Neural progenitor cell (in vitro differentiated cells): ENCODE data around the gene SYT3. TPM values are rescaled to one million over a fixed set of nuclear protein-coding genes. Genes with fewer than 3 reads are reported as not detected.

ENCODE experiments used
- DNase-seq: peaks from one replicate; pipeline ENCODE4 v3.0.0-alpha.2; 2016; ENCODE audit warnings: low spot score
- H2AFZ ChIP-seq: fragments of 200-600 bp; sonication (generic); replicated peaks from 2 replicates; pipeline ENCODE4 v1.6.1; 2016; ENCODE audit warnings: antibody characterized with exemption
- H3F3A ChIP-seq: fragments of 200-600 bp; sonication (generic); 2 replicates; pipeline ENCODE4 v1.6.1; 2016; ENCODE audit warnings: antibody characterized with exemption, low read depth
- H3K27ac ChIP-seq: fragments of 200-600 bp; sonication (generic); 2 replicates; pipeline ENCODE4 v1.5.1; 2016; ENCODE audit warnings: mild to moderate bottlenecking
- H3K27me3 ChIP-seq: fragments of 200-600 bp; sonication (generic); 2 replicates; pipeline ENCODE4 v1.6.1; 2016; ENCODE audit warnings: mild to moderate bottlenecking, moderate library complexity
- H3K36me3 ChIP-seq: fragments of 200-600 bp; sonication (generic); 2 replicates; pipeline ENCODE4 v1.5.1; 2016
- H3K4me1 ChIP-seq: fragments of 200-600 bp; sonication (generic); 2 replicates; pipeline ENCODE4 v1.6.1; 2016; ENCODE audit warnings: mixed run types
- H3K4me2 ChIP-seq: fragments of 200-600 bp; sonication (generic); 2 replicates; pipeline ENCODE4 v1.6.1; 2016
- H3K4me3 ChIP-seq: fragments of 200-600 bp; sonication (generic); 2 replicates; pipeline ENCODE4 v1.5.1; 2016
- H3K79me2 ChIP-seq: fragments of 200-600 bp; sonication (generic); 2 replicates; pipeline ENCODE4 v1.6.1; 2016; ENCODE audit warnings: low read depth
- H3K9ac ChIP-seq: fragments of 200-600 bp; sonication (generic); 2 replicates; pipeline ENCODE4 v1.6.1; 2016
- H3K9me3 ChIP-seq: fragments of 200-600 bp; sonication (generic); 2 replicates; pipeline ENCODE4 v1.5.1; 2016; ENCODE audit warnings: low read depth
- H4K20me1 ChIP-seq: fragments of 200-600 bp; sonication (generic); 2 replicates; pipeline ENCODE4 v1.6.1; 2016; ENCODE audit warnings: low read depth
- H3K27ac Mint-ChIP-seq: 3 replicates; pipeline ENCODE4 v1.8.0; 2021; ENCODE audit warnings: mixed read lengths
- H3K27me3 Mint-ChIP-seq: 2 replicates; pipeline ENCODE4 v1.8.0; 2022; ENCODE audit warnings: low read depth, mild to moderate bottlenecking, inconsistent platforms, moderate library complexity, mixed read lengths; ENCODE audit not compliant: insufficient read depth
- H3K36me3 Mint-ChIP-seq: 3 replicates; pipeline ENCODE4 v1.8.0; 2021; ENCODE audit warnings: mixed read lengths
- H3K4me1 Mint-ChIP-seq: 3 replicates; pipeline ENCODE4 v1.8.0; 2021; ENCODE audit warnings: mixed read lengths
- H3K4me3 Mint-ChIP-seq: 3 replicates; pipeline ENCODE4 v1.8.0; 2021; ENCODE audit warnings: mild to moderate bottlenecking, moderate library complexity, mixed read lengths
- H3K9me3 Mint-ChIP-seq: 3 replicates; pipeline ENCODE4 v1.8.0; 2020; ENCODE audit warnings: mixed read lengths
- CTCF ChIP-seq: fragments of 200-600 bp; sonication (generic); IDR thresholded peaks from 2 replicates; pipeline ENCODE4 v1.5.1; 2017; ENCODE audit warnings: antibody characterized with exemption, mild to moderate bottlenecking
- EZH2 ChIP-seq: fragments of 200-600 bp; sonication (generic); IDR thresholded peaks from 2 replicates; pipeline ENCODE4 v1.6.1; 2017; ENCODE audit warnings: antibody characterized with exemption, mild to moderate bottlenecking, moderate library complexity
- EZH2phosphoT487 ChIP-seq: fragments of 200-600 bp; sonication (generic); IDR thresholded peaks from 2 replicates; pipeline ENCODE4 v1.6.1; 2017; ENCODE audit warnings: antibody characterized with exemption
- total RNA-seq: library from RNA; depleted of rRNA; stranded (reverse); fragments of >200 nt; gene quantifications from 2 replicates; pipeline ENCODE4 v1.2.3, GENCODE V29; 2015; ENCODE audit warnings: low replicate concordance

The SYT3 gene
- total RNA-seq, 1 donor from 2014 or later: 0.41 TPM

GRCh38 chr19:50652722-50653121 lies 13.0 kb upstream of the SYT3 start:
- H3K4me3 Mint-ChIP-seq: no peak overlapping the region
- peaks cover 3% of the 10 kb centered on the region for H3K27me3 ChIP-seq
- peaks cover 4% of the 10 kb centered on the region for H3K9me3 Mint-ChIP-seq
- H3K79me2 ChIP-seq: no peaks in the 10 kb centered on the region
- H3K9me3 ChIP-seq: no peaks in the 10 kb centered on the region
- TF ChIP-seq EZH2: no peak
- H3K36me3 Mint-ChIP-seq: no peaks in the 10 kb centered on the region
- peaks cover 14% of the 10 kb centered on the region for H3K27me3 Mint-ChIP-seq
- no peak overlapping the region for H3K4me2 ChIP-seq
- H2AFZ ChIP-seq: no peak overlapping the region
- no peak overlapping the region for H3K4me3 ChIP-seq
- no peaks in the 10 kb centered on the region for H3K36me3 ChIP-seq
- no peaks in the 10 kb centered on the region for H3K4me1 ChIP-seq
- H4K20me1 ChIP-seq: no peaks in the 10 kb centered on the region
- H3F3A ChIP-seq: no peaks in the 10 kb centered on the region
- no peak overlapping the region for H3K9ac ChIP-seq
- H3K4me1 Mint-ChIP-seq: peaks cover 33% of the 10 kb centered on the region
- DNase-seq: no peak
- peak overlapping the region; percentile 67 for H3K27ac Mint-ChIP-seq
- H3K27ac ChIP-seq: no peak overlapping the region

- Mint-ChIP-seq H3K36me3 (no peaks in the 10 kb centered on the region), H3K9me3 (peaks cover 4% of the 10 kb centered on the region), H3K27ac (no peak overlapping the region), H3K27me3 (peaks cover 15% of the 10 kb centered on the region), H3K4me1 (peaks cover 26% of the 10 kb centered on the region), H3K4me3 (no peak overlapping the region)
- no peaks in the 10 kb centered on the region for H3K4me1 ChIP-seq
- no peak overlapping the region for H3K4me3 ChIP-seq
- no peaks in the 10 kb centered on the region for H3K79me2 ChIP-seq
- H3K9ac ChIP-seq: no peak overlapping the region
- H3F3A ChIP-seq: no peaks in the 10 kb centered on the region
- no peaks in the 10 kb centered on the region for H3K36me3 ChIP-seq
- H3K27me3 ChIP-seq: peaks cover 3% of the 10 kb centered on the region
- H3K4me2 ChIP-seq: no peak overlapping the region
- no peak overlapping the region for H3K27ac ChIP-seq
- TF ChIP-seq EZH2: no peak
- no peak for TF ChIP-seq EZH2phosphoT487
- TF ChIP-seq CTCF: no peak
- no peaks in the 10 kb centered on the region for H3K9me3 ChIP-seq
- H4K20me1 ChIP-seq: no peaks in the 10 kb centered on the region
- H2AFZ ChIP-seq: no peak overlapping the region
- DNase-seq: no peak
Observed at GRCh38 chr19:50651174-50651573, 11.5 kb upstream of the SYT3 start.

GRCh38 chr19:50649433-50650391 lies 10.0 kb upstream of the SYT3 start, which contains the start of gene C19orf81:
C19orf81 (plus strand) TSS chr19:50649445; CDS start chr19:50649445, 0 bp downstream.
- H3K27ac Mint-ChIP-seq: peak within 1 kb of the TSS; percentile 65
- TF ChIP-seq EZH2phosphoT487: no peak
- no peak for TF ChIP-seq EZH2
- TF ChIP-seq CTCF: no peak
- H3K4me3 Mint-ChIP-seq: peak within 1 kb of the TSS; percentile 4
- Histone ChIP-seq H3K79me2 (no peaks in the 10 kb centered on the region), H2AFZ (peak within 1 kb of the TSS; percentile 79), H3K9ac (no peak within 1 kb of the TSS), H3K9me3 (no peaks in the 10 kb centered on the region), H3K27me3 (peaks cover 18% of the 10 kb centered on the region), H3F3A (no peaks in the 10 kb centered on the region), H3K4me2 (peak within 1 kb of the TSS; percentile 18), H3K27ac (no peak within 1 kb of the TSS), H3K4me3 (no peak within 1 kb of the TSS), H3K4me1 (no peaks in the 10 kb centered on the region), H3K36me3 (no peaks in the 10 kb centered on the region), H4K20me1 (no peaks in the 10 kb centered on the region)
- DNase-seq: peak; percentile 77
- peaks cover 15% of the 10 kb centered on the region for H3K27me3 Mint-ChIP-seq
- peaks cover 23% of the 10 kb centered on the region for H3K4me1 Mint-ChIP-seq
- no peaks in the 10 kb centered on the region for H3K9me3 Mint-ChIP-seq
- no peaks in the 10 kb centered on the region for H3K36me3 Mint-ChIP-seq

- H3K27me3 Mint-ChIP-seq: peaks cover 15% of the 10 kb centered on the region
- Histone ChIP-seq H3K9me3 (no peaks in the 10 kb centered on the region), H2AFZ (no peak overlapping the region), H4K20me1 (no peaks in the 10 kb centered on the region), H3K79me2 (no peaks in the 10 kb centered on the region), H3F3A (no peaks in the 10 kb centered on the region), H3K36me3 (no peaks in the 10 kb centered on the region), H3K27ac (no peak overlapping the region), H3K27me3 (peaks cover 29% of the 10 kb centered on the region), H3K4me1 (no peaks in the 10 kb centered on the region), H3K9ac (no peak overlapping the region), H3K4me3 (no peak overlapping the region), H3K4me2 (no peak overlapping the region)
- no peak overlapping the region for H3K27ac Mint-ChIP-seq
- no peaks in the 10 kb centered on the region for H3K9me3 Mint-ChIP-seq
- no peak overlapping the region for H3K4me3 Mint-ChIP-seq
- H3K36me3 Mint-ChIP-seq: no peaks in the 10 kb centered on the region
- DNase-seq: no peak
- TF ChIP-seq CTCF (no peak), EZH2phosphoT487 (no peak), EZH2 (no peak)
- H3K4me1 Mint-ChIP-seq: peaks cover 15% of the 10 kb centered on the region
Observed at GRCh38 chr19:50648659-50649058, 9.0 kb upstream of the SYT3 start.
